NCI-H1092 treated with DMSO at 0.1 percent for 48 hours (cell line): ENCODE results near the gene TSPAN17.

Experiments
- DNase-seq: peaks from one replicate; lab custom pipeline; 2025; lab: John Stamatoyannopoulos, UW

Gene TSPAN17

DNA sequence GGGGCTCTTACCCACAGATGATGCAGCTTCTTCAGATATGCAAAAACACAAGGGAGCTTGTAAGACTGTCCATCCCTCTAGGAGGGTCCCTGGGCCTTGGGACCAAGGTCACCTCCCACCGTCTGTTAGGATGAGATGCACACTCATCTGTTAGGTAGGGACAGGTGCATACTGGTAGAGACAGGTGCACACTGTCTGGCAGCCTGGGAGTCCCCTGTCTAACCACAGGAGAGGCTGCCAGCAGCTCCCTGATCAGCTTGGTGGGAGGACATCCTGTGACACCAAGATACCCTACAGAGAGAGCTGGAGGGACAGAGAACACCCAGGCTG, 13.2 kb downstream of the TSPAN17 start:
- no peak for DNase-seq

DNA sequence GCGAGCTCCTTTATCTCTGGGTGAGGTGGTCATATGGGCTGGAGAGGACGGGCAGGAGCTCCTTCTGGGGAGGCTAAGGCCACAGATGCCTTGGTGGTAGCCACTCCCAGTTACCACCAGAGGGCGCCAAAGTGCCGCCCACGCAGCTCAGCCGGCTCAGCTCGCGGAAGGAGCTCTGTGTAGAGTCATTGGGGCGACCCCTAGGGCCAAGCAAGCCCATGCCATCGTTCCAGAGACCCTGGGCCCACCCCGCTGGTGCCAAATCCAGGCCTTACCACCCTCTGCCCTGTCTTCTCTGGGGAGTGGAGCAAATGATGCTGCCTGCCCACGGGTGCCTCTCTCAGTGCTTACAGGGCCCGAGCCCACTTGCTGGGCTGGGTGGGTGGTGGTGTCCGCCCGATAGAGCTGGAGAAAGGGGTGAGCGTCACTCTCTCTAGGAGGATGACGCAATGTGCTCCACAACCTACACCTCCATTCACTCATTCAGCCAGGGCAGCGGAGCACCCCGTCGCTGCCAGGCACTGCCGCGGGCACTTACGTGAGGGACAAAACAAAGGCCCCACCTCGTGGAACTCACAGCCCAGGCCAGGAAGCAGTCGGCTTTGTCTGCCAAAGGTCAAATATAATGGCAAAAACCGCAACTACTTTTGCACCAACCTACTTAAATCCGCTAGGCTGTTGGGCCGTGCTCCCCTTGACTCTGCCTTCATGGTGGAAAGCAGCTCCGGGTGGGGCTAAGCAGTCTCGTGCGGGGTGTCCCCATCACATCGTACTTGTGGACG, 13.8 kb downstream of the TSPAN17 start:
- DNase-seq = peak; percentile 69

DNA sequence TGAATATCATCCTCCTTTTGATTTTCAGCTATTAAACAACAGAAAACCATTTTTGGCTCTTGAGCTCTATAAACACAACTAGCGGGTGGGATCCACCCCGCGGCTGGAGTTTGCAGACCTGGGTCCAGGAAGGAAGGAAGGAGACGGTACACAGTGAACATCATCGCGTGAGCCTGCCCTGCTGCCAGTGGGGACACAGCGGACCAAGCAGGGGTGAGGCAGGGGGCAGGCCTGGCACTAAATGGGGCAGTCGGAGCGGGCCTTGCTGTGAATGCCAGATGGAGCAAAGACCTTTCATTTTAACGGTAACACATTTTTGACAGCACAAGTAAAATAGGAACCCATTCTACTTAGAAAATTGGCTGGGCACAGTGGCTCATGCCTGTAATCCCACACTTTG, 14.4 kb downstream of the TSPAN17 start:
- DNase-seq = no peak

DNA sequence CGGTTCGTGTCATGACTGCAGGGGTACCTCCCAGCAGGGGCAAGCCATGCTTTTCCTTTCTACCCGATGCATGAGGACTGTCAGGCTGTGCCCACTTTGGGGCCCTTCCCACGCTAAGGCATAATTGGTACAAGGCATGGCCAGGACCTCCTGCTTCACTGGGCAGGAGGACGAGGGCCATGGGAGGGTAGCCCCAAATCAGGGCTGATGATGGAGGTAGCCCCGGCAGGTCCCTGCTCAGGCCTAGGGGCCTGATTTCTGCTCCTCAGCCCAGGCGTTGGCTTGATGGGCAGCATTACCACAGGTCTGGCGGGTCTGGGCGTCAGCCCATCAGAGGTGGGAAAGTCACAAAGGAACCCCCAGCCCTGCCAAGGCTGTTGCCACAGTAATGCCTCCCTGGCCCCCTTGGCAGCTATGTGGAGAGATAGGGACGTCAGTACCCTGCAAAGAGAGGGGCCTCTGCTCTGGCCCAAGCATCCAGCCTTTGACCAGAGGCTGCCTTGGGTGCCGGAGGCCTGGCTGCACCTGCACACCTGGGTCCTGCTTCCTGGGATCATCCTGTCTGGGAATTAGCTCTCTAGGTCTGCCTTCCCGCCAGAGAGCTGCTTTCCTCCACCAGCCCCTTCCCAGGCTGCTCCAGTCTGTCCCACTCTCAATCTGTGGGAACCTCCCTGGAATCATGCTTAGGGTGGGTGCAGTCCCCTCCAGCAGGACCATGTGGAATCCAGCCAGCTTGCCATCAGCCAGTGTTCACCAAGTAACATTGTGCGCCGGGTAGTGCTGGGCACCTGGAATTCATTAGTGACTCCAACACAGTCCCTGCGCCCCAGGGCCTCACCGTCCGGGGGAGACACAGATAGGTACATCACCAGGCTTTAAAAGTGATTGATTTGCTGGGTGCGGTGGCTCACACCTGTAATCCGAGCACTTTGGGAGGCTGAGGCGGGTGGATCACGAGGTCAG, 15.4 kb downstream of the TSPAN17 start:
- no peak for DNase-seq

DNA sequence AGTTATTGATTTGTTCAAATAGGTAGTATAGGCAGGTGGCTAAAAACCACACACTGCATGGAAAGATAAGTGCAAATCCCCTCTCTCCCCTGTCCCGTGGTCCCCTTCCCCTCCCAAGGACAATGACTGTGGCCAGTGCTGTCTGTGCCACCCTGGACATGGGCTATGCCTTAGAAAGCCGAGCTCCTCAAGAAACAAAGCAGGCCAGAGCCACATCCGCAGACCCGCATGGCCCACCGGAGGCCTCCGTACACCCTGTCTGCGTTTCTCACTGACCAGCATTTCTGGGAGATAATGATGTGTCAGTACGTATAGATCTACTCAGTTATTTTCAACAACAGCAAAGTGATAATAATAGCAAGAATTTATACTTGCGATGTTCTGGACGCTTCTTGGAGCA, 16.3 kb downstream of the TSPAN17 start:
- no peak for DNase-seq

DNA sequence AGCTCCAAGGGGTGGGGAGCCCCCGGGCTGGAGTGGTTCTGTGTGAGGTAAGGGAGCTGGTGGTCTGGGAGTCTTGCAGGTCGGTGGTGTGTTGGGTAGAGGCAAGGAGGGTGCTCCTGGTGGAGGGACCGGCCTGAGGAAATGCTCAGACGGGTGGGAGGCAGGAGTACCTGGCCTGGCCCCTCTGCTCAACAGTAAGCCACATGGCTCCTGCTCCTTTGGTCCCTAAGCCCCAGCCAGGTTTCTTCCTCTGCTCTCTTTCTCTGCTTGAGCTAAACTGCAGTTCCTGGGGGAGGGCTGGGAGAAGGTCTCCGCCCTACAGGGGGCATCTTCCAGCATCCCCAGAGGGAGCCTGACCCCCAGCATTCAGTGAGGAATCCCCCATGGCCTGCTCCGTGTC, 17.2 kb downstream of the TSPAN17 start:
- DNase-seq = no peak

DNA sequence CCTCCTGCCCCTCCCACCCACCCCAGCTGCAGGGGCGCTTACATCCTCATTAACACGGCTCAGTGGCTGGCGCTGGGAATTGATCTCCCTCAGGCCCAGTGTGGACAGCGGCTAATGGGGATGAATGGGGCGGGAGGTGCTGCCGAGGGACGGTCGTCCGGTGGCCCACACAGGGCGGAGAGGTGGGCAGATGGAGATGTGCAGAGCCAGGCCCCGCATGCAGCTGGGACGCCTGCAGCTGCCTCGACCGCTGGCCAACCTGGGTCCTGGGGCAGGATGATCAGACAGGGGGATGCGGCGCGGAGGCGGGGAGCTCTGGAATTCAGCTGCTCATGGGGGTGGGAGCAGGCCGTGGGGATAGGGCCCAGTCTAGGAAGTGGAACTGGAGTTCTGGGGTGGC, 17.6 kb downstream of the TSPAN17 start:
- no peak for DNase-seq

DNA sequence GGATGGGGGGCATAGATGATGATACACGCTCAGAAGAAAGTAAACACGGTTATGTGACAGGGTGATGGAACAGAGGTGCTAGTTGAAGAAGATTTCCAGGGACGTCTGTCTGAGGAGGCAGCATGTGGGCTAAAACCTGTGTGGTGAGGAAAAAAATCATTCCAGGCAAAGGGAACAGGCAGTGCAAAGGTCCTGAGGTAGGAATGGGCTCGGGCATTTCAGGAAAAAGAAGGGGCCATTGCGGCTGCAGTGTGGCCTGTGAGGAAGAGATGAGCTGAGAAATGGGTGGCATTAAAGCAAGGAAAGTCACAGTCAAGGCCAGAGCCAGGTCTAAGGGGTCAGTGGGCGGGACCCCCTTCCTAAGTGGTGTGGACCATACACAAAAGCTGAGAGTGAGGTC, 18.2 kb downstream of the TSPAN17 start:
- DNase-seq = no peak

DNA sequence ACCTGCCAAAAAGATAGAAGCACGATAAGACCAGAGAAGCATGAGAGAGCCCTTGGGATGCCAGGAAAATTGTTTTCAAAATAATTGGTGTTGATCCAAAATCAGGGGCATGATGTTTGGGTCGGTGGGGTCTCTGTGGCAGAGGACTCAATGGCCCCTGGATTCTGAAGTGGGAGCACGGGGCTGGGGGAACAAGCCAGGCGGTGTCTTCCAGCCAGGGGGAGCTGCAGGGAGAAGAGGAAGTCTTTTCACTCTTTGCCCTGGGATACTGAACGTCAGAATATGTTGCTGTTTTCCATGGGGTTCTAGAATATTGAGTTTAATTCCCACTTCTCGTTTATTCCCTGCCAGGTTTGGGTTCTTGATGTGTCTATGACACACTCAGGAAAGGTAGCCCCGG, 20.4 kb downstream of the TSPAN17 start:
- DNase-seq = no peak

DNA sequence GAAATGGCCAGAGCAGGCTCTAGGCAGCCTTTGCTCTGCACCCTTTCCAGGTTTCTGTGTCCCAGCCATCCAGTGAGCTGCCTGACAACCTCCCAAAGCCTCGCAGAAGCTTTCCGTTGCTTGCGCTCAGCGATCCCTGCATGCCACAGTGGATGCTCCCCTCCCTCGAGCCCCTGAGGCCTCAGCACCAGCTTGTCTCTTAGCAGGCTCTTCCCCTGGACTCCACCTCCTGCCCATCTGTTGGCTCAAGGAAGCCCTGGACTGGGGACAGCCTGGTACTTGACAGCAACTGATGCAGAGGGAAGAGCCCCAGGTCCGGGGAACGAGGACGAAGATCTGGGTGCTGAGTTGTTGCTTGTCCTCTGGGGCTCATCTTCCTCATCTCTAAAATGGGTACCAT, 23.2 kb downstream of the TSPAN17 start:
- DNase-seq = no peak

DNA sequence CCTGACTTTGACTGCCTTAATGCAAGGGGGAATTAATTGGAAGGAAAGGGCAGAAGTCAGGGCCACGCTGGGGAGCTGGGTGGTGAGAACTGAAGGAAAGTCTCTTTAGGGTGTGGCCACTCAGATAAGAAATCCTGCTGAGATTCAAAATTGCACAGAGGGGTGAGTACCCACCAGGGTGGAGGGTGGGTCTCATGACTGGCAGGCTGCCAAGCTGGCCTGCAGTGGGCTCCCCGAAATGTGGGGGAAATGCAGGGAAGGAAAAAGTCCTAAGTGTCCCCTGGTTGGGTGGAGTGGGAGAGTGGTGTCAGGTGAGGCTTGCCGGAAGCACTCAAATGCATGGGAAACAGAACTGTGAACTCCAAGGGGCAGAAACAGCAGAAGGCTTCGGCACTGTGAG, 24.1 kb downstream of the TSPAN17 start:
- DNase-seq = no peak

DNA sequence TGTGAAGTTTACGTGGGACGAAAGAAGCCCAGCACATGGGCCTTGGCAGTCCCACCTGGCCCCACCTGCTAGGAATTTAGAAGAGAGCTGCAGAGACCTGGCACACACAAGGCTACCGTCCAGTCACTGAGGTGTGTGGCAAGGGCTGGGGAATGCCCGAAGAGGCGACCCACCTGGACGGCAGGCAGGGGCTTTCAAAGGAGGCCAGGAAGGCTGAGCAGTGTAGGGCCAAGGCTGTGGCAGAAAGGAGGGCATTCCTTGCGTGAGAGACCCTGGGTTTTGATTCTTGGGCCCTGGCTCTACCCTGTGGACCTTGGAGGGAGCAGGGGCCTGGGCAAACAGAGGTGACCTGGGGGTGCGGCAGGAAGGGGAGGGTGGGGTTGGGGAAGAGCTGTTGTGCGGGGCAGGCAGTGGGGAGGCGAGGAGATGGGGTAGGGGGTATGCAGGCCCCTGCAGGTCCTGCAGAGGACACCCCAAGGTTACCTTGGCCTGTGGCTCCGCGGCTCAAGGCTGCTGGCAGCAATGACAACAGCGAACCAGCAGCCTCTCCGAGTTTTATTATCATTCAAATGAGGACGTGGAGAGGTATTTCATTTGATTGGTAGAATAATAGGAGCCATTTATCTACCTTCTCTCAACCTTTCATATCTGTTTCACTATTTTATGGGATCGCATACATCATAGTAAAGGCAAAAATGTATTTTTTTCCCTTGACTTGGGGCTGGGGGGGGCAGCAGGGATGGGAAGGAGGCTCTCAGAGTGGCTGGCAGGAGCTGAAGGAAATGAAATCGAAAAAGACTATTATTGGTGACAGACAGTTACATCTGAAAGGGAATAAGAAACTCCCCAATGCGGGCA, 24.8 kb downstream of the TSPAN17 start:
- no peak for DNase-seq

DNA sequence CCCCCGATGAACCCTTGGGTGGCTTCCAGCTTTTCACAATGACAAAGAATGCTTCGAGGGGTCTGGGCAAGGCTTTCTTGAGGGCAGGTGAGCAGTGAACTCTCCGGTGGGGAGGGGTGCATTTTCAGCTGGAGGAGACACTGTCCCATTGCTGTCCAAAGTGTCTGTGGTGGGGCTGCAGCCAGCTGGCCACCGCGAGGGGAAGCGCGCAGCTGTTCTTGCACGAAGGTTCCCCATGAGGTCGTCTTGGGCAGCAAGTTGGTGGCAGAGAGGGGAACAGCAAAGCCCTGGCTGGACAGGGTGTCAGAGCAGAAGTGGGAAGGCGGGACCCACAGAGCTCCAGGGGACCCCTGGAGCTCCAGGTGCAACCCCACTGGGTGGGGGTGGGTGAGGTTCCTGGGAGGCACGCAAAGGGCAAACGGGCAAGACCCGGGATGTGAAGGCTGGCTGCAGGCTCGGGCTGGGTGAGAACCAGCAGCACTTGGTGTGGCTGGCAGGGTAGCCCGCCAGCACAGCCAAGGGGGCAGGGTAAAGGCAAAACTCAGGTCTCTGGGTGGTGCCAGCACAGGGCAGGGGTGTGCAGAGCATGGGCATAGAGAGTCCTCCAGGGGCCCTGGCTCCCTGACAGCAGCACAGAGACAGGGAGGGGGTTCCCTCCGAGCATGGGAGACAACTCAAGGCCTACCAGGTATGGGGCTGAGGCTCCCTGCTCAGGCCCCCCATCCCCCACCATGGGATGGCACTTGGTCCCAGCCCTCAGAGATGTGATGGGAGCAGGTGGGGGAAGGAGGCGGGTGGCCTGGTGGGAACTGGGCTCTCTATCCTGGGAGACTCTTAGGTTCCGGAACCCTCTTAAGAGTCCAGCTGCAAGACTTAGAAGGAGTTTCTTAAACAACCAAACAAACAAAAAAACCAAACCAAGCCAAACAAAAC, 26.6 kb downstream of the TSPAN17 start:
- no peak for DNase-seq

DNA sequence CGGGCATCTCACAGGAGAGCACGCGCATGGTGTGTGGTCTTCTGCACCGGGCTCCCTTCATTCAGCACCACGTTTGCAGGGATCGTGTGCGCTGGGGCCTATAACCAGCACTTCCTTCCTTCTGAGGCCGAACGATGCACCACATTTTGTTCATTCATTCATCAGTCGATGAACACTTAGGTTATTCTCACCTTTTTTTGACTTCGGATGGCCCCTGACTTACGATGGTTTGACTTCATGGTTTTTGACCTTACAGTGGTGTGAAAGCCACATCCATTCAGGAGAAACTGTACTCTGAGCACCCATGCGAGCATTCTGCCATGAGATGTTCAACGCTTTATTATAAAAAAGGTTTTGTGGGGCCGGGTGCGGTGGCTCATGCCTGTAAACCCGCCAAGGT, 27.5 kb downstream of the TSPAN17 start:
- DNase-seq = no peak

DNA sequence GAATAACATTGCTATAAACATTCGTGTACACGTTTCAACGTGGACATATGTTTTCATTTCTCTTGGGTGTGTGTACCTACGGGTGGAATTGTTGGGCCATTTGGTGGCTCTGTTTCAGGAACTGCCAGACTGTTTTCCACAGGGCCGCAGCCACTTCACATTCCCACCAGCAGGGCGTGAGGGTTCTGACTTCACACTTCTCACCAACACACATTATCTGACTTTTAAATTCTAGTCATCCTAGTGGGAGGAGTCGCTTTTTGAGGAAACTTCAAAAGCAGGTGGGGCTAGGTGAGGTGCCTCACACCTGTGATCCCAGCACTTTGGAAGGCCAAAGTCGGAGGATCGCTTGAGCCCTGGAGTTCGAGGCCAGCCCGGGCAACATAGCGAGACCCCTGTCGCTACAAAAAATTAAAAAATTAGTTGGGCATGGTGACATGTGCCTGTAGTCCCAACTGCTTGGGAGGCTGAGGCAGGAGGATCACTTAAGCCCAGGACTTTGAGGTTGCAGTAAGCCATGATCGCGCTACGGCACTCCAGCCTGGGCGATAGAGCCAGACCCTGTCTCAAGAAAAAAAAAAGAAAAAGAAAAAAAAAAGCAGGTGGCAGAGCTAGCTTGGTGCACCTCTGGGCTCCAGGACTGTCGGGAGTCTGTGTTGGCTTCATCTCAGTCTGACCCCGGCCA, 28.5 kb downstream of the TSPAN17 start:
- DNase-seq = no peak

DNA sequence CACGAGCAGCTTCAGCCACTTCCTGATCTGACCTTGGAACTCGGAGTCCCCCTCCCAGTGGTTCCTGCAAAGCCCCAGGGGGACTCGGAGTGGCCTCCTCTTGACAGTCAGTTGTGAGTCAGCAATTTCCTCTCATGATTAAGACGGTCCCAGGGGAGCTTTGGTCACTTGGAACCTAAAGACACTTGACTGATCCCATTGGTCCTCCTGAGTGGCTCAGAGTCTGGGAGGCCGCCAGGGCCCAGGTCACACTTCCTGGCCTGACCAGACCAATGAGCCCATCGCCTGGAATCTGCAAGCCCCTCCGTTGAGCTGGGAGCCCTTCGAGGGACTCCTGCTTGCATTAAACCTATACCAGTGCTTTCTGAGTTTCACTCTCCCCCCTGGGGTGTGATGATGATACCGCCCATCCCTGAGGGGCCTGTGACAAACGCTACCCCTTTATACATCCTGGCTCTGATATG, 29.1 kb downstream of the TSPAN17 start:
- no peak for DNase-seq

DNA sequence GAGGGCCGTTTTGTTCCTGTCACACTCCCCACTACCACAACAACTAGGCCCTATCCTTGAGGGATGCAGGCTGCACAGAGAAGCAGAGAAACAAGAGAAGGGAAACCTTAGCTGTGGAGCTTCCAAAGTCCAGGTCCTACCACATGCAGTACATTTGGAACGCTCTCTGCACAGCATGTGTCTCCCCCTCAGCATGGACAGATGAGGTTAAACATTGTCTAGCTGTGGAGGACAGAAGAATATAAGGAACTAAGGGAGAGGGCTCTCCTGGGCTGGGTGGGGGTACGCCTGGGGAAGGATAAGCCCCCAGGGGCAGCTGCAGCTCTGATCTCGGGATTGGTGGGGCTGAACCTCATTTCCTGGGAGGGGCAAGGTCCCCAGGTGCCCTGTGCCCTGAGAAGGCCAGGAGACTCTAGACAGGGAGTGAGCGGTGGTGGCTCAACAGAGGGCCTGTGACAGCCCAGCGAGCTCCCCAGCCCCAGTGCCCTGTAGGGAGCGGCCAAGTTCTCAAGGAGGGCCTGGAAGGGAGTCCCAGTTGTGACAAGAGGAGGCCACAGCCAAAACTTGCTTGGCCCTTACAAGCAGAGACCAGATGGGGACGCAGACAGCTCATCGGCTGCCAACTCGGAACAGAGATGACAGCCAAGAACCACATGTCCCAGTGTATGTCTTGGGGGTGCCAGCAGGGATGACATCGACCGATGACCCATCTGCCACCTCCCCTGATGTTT, 30.1 kb downstream of the TSPAN17 start:
- DNase-seq = no peak

DNA sequence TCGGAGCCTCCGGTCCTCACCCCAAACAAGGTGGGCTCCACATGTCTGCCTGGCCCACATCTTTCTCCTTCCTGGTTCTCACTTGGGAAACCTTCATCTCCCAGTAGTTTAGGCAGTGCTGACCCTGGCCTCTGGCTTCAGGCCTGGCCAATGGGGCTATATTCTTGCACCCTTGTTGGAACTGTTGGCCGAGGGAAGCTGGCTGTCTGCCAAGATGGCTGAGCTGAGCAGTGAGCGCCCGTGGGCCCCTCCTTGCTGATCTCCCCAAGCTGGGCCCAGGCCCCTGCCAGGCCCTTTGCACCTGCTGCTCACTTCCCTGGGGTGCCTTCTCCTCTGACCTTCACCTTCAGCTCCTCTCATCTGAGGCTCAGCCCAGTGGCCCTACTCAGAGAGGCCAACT, 31.3 kb downstream of the TSPAN17 start:
- DNase-seq = no peak

DNA sequence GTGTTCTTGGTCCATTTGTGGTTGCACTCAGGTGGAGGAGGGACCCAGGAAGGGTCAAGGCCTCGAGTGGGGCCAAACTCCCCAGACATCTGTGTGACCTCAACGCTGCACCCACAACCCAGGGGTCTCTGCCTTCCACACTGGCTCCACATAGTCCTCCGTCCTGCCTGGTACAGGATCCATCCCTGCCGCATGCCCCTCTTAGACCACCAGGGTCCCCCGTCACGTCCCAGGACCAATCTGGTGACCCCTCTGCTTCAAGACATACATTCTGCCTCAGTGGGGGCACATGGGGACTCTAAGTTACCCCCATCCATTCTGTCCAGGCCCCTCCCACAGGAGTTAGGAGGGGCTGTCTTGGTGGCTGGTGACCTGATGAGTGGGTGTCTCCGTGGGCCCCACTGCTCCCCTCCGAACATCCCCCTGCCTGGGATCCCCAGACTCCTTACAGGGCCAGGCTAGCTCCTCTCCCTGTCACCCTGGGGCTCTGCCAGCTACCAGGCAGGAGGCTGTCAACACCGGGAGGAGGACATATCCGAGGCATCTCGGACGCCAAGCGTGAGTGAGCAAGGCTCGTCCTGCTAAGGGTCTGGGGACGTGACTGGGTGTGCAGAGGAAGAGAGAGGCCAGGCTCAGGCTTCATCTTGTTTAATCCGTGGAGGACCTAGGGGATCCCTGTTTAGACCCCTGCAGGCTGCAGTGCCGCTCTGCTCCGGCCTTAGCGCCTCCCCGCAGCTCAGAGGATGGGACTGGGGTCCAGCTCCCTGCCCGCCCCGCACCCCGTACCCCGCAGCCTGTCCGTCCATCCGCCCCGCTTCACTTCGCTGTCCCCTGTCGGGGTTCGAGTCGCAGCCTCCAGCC, 32.3 kb downstream of the TSPAN17 start:
- DNase-seq = no peak
